Astrocyte (in vitro differentiated cells and primary cell): Measurements from ENCODE around the gene ANO8. TPM values are rescaled to one million over a fixed set of nuclear protein-coding genes. Genes with fewer than 3 reads are reported as not detected.

Experiments used
- DNase-seq: peaks from one replicate; pipeline ENCODE4 v3.0.0-alpha.2; 2010; ENCODE audit warnings: low read depth
- FAIRE-seq: peaks from 2 replicates; lab custom pipeline; 2011; peaks lifted over from hg19 to GRCh38; lab: Jason Lieb, UNC
- H2AFZ ChIP-seq: 2 replicates; pipeline ENCODE4 v1.6.0; 2012; ENCODE audit warnings: low read depth, low read length, inconsistent platforms
- H3K27ac ChIP-seq: 2 replicates; pipeline ENCODE4 v1.5.1; 2011; ENCODE audit warnings: low read depth, low read length, inconsistent platforms
- H3K27me3 ChIP-seq: 2 replicates; pipeline ENCODE4 v1.6.0; 2011; ENCODE audit warnings: low read length, inconsistent platforms; ENCODE audit not compliant: insufficient read depth
- H3K36me3 ChIP-seq: 2 replicates; pipeline ENCODE4 v1.5.1; 2011; ENCODE audit warnings: low read length, inconsistent platforms; ENCODE audit not compliant: insufficient read depth
- H3K4me1 ChIP-seq: 2 replicates; pipeline ENCODE4 v1.5.1; 2011; ENCODE audit warnings: low read length, inconsistent platforms; ENCODE audit not compliant: insufficient read depth
- H3K4me2 ChIP-seq: 2 replicates; pipeline ENCODE4 v1.6.0; 2012; ENCODE audit warnings: low read length, inconsistent platforms
- H3K4me3 ChIP-seq: 2 replicates; pipeline ENCODE4 v1.5.1; 2011; ENCODE audit warnings: low read depth, mild to moderate bottlenecking, low read length, inconsistent platforms; ENCODE audit not compliant: insufficient read depth
- H3K79me2 ChIP-seq: 2 replicates; pipeline ENCODE4 v1.6.0; 2012; ENCODE audit warnings: mild to moderate bottlenecking, low read length, inconsistent platforms; ENCODE audit not compliant: insufficient read depth
- H3K9ac ChIP-seq: 2 replicates; pipeline ENCODE4 v1.6.0; 2012; ENCODE audit warnings: mild to moderate bottlenecking, low read length, inconsistent platforms
- H3K9me3 ChIP-seq: 2 replicates; pipeline ENCODE4 v1.5.1; 2012; ENCODE audit warnings: low read depth, mild to moderate bottlenecking, low read length, inconsistent platforms; ENCODE audit not compliant: insufficient read depth
- H4K20me1 ChIP-seq: 2 replicates; pipeline ENCODE4 v1.6.0; 2012; ENCODE audit warnings: low read length, inconsistent platforms; ENCODE audit not compliant: insufficient read depth
- H3K27ac Mint-ChIP-seq: one replicate; pipeline ENCODE4 v1.8.0; 2021; ENCODE audit warnings: mild to moderate bottlenecking, mixed read lengths; ENCODE audit not compliant: unreplicated experiment
- H3K27me3 Mint-ChIP-seq: one replicate; pipeline ENCODE4 v1.8.0; 2021; ENCODE audit warnings: low read depth, mixed read lengths; ENCODE audit not compliant: unreplicated experiment
- H3K36me3 Mint-ChIP-seq: one replicate; pipeline ENCODE4 v1.8.0; 2021; ENCODE audit warnings: low read depth, mixed read lengths; ENCODE audit not compliant: unreplicated experiment
- H3K4me1 Mint-ChIP-seq: one replicate; pipeline ENCODE4 v1.8.0; 2021; ENCODE audit warnings: low read depth, mixed read lengths; ENCODE audit not compliant: unreplicated experiment
- H3K4me3 Mint-ChIP-seq: one replicate; pipeline ENCODE4 v1.8.0; 2021; ENCODE audit warnings: mild to moderate bottlenecking, moderate library complexity, mixed read lengths; ENCODE audit not compliant: unreplicated experiment
- H3K9me3 Mint-ChIP-seq: one replicate; pipeline ENCODE4 v1.8.0; 2021; ENCODE audit warnings: mild to moderate bottlenecking, mixed read lengths; ENCODE audit not compliant: unreplicated experiment
- EZH2 ChIP-seq: IDR thresholded peaks from 2 replicates; pipeline ENCODE4 v1.6.1; 2012; ENCODE audit warnings: mild to moderate bottlenecking, low read length, inconsistent platforms; ENCODE audit not compliant: insufficient read depth
- total RNA-seq: library from RNA; stranded (reverse); gene quantifications from 2 replicates; pipeline ENCODE4 v1.2.1, GENCODE V29; 2021
- TF ChIP-seq, protein P1 (sequence below): IDR thresholded peaks from 2 replicates; pipeline ENCODE4 v1.5.1; 2011; ENCODE audit warnings: low read depth, mild to moderate bottlenecking, inconsistent platforms, low read length, moderate library complexity; ENCODE audit not compliant: insufficient read depth

The ANO8 gene
- total RNA-seq, 1 donor from 2014 or later: 8.1 TPM

DNA sequence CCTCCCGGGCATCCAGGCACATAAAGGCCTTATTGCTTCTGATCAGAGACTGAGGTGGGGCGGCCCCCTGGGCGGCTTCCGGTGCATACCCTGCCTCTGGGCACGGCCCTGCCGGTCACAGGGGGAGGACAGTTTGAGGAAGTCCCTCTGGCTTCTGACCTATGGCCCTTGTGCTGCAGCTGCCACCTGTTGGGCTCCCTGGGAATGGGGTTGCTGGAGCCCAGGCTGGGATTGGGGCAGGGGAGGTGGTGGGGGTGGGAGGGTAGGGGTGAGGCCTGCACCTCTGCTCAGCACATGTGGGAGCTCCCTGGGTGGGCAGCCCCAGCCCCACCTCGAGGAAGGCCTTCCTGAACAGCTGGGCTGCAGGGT lies 10.7 kb downstream of the ANO8 start:
- Histone ChIP-seq H3K79me2 (no peaks in the 10 kb centered on the region), H3K4me2 (peak overlapping the region; percentile 26), H3K9ac (no peak overlapping the region), H3K4me1 (peaks cover 3% of the 10 kb centered on the region), H3K9me3 (no peaks in the 10 kb centered on the region), H3K27ac (no peak overlapping the region), H4K20me1 (peaks cover 11% of the 10 kb centered on the region), H3K27me3 (no peaks in the 10 kb centered on the region), H3K36me3 (no peaks in the 10 kb centered on the region), H2AFZ (no peak overlapping the region), H3K4me3 (no peak overlapping the region)
- Mint-ChIP-seq H3K9me3 (no peaks in the 10 kb centered on the region), H3K27ac (no peak overlapping the region), H3K4me1 (peaks cover 6% of the 10 kb centered on the region), H3K4me3 (no peak overlapping the region), H3K27me3 (peaks cover 2% of the 10 kb centered on the region), H3K36me3 (peaks cover 10% of the 10 kb centered on the region)
- FAIRE-seq (no peak), DNase-seq (no peak)
- TF ChIP-seq, protein P1, sequence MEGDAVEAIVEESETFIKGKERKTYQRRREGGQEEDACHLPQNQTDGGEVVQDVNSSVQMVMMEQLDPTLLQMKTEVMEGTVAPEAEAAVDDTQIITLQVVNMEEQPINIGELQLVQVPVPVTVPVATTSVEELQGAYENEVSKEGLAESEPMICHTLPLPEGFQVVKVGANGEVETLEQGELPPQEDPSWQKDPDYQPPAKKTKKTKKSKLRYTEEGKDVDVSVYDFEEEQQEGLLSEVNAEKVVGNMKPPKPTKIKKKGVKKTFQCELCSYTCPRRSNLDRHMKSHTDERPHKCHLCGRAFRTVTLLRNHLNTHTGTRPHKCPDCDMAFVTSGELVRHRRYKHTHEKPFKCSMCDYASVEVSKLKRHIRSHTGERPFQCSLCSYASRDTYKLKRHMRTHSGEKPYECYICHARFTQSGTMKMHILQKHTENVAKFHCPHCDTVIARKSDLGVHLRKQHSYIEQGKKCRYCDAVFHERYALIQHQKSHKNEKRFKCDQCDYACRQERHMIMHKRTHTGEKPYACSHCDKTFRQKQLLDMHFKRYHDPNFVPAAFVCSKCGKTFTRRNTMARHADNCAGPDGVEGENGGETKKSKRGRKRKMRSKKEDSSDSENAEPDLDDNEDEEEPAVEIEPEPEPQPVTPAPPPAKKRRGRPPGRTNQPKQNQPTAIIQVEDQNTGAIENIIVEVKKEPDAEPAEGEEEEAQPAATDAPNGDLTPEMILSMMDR: no peak
- TF ChIP-seq EZH2: no peak

DNA sequence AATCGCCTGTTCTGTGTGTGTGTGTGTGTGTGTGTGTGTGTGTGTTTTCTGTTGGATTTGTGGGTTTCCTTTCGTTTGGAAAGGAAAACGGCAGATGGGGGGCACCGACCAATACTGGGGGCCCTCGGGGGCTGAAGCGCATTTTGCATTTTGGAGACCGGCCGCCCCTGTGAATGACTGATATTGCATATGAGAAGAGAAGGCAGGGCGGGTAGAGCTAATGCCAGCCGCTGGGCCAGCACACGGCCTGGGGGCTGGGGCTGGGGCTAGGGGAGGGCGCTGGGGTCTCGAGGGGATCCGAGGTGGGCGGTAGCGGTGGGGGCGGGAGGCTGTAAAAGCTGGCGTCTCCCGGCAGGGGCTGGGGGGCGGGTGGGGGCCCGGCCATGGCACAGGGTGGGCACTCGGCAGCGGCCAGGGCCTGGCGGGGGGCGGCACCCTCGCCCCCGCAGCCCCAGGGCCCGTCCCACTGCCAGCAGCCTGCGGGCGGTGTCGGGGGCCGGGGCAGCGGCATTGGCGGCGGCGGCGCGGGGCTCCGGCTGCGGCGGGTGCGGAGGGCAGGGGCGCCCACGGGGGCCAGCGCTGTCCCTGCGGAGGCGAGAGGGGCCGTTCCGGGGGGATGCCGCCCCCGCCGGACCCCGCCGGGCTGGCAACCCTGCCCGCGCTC lies 11.2 kb downstream of the ANO8 start:
- Histone ChIP-seq H3K4me1 (peaks cover 3% of the 10 kb centered on the region), H3K36me3 (no peaks in the 10 kb centered on the region), H3K27ac (no peak overlapping the region), H3K4me2 (peak overlapping the region; percentile 26), H3K4me3 (no peak overlapping the region), H3K27me3 (no peaks in the 10 kb centered on the region), H3K9me3 (no peaks in the 10 kb centered on the region), H4K20me1 (peaks cover 11% of the 10 kb centered on the region), H3K9ac (no peak overlapping the region), H2AFZ (no peak overlapping the region), H3K79me2 (no peaks in the 10 kb centered on the region)
- Mint-ChIP-seq H3K27ac (peak overlapping the region; percentile 7), H3K4me1 (peaks cover 6% of the 10 kb centered on the region), H3K27me3 (peaks cover 2% of the 10 kb centered on the region), H3K9me3 (no peaks in the 10 kb centered on the region), H3K4me3 (no peak overlapping the region), H3K36me3 (peaks cover 10% of the 10 kb centered on the region)
- FAIRE-seq (no peak), DNase-seq (no peak)
- TF ChIP-seq, protein P1: no peak
- no peak for TF ChIP-seq EZH2

DNA sequence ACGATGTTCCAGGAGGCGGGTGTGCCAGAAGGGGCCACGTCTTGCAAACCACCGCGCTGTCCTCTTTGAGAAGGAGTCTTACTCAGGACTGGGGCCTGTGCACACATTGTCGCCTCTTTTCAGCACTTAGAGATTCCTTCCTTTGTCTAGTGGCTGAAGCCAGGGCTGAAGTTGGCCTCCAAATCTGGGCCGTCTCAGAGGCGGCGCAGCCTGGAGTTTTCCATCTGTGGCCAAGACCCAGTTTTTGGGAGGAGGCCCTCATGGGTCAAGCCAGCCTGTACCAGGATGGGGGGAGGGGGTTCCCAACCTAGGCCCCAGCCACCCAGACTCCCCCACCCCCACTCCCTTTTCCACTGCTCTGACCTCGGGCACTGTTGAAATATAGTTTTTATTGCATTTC lies 11.8 kb downstream of the ANO8 start:
- Mint-ChIP-seq H3K9me3 (no peaks in the 10 kb centered on the region), H3K27me3 (peaks cover 1% of the 10 kb centered on the region), H3K36me3 (peaks cover 10% of the 10 kb centered on the region), H3K4me3 (no peak overlapping the region), H3K4me1 (peaks cover 6% of the 10 kb centered on the region), H3K27ac (peak overlapping the region; percentile 7)
- H3K36me3 ChIP-seq: no peaks in the 10 kb centered on the region
- no peaks in the 10 kb centered on the region for H3K79me2 ChIP-seq
- no peaks in the 10 kb centered on the region for H3K9me3 ChIP-seq
- H3K4me2 ChIP-seq: no peak overlapping the region
- DNase-seq: no peak
- peaks cover 12% of the 10 kb centered on the region for H4K20me1 ChIP-seq
- no peaks in the 10 kb centered on the region for H3K27me3 ChIP-seq
- H2AFZ ChIP-seq: no peak overlapping the region
- H3K4me3 ChIP-seq: no peak overlapping the region
- peaks cover 3% of the 10 kb centered on the region for H3K4me1 ChIP-seq
- H3K9ac ChIP-seq: no peak overlapping the region
- H3K27ac ChIP-seq: no peak overlapping the region
- no peak for TF ChIP-seq EZH2
- FAIRE-seq: no peak
